HG02852 (cell line): ENCODE data around the gene ARFGAP1.

ENCODE experiments used
- ATAC-seq: cut with Tn5 transposase; IDR thresholded peaks from one replicate; pipeline ENCODE4 v1.9.1; 2021; ENCODE audit warnings: mild to moderate bottlenecking, moderate library complexity; ENCODE audit not compliant: unreplicated experiment

Gene ARFGAP1

GRCh38 chr20:63277466-63278272 lies 5.1 kb downstream of the ARFGAP1 start:
- ATAC-seq: no peak

GRCh38 chr20:63278661-63279060 lies 6.0 kb downstream of the ARFGAP1 start:
- no peak for ATAC-seq

- ATAC-seq: no peak
These were observed 7.3 kb downstream of the ARFGAP1 start for GRCh38 chr20:63279931-63280330.

GRCh38 chr20:63280371-63280770 lies 7.8 kb downstream of the ARFGAP1 start:
- ATAC-seq: no peak

- ATAC-seq: no peak
These were observed 8.4 kb downstream of the ARFGAP1 start for GRCh38 chr20:63280929-63281545.

GRCh38 chr20:63281742-63282665 lies 9.4 kb downstream of the ARFGAP1 start:
- no peak for ATAC-seq

DNA sequence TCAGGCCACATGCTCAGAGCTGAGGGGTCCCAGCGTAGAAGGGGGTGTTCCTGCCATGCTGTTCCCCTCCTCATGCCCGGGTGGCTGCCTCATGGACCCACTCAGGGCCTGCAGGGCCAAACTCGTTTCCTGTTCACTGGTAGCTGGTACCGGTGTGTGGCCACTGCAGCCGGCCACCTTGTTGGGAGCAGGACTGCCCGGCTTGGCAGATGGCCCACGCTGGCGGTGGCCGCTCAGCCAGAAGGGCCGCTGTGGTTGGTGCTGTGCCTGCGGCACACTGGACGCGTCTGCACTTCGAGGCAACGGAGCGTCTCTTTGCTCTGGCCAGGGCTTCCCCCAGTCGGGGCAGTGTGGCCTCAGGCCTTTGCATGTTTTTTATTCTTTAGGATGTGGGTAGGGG lies 10.3 kb downstream of the ARFGAP1 start:
- no peak for ATAC-seq

- ATAC-seq: no peak
These were observed 10.9 kb downstream of the ARFGAP1 start for GRCh38 chr20:63283397-63284082.

DNA sequence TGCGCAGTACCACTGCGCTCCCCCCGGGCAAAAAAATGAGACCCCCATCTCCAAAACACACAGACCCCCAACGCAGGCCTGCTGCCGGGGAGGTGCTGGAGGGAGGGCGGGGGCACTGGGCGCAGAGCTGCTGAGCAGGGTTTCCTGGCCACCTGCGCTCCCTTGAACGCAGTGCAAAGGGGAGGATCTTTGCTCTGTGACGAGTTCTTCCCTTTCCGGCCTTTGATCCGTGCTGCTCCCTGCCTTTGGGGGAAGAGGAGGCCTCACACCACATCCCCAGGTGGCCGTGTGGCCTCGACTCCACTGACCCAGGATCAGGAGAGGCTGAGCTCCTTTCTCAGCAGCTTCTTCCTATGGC lies 11.4 kb downstream of the ARFGAP1 start:
- no peak for ATAC-seq

DNA sequence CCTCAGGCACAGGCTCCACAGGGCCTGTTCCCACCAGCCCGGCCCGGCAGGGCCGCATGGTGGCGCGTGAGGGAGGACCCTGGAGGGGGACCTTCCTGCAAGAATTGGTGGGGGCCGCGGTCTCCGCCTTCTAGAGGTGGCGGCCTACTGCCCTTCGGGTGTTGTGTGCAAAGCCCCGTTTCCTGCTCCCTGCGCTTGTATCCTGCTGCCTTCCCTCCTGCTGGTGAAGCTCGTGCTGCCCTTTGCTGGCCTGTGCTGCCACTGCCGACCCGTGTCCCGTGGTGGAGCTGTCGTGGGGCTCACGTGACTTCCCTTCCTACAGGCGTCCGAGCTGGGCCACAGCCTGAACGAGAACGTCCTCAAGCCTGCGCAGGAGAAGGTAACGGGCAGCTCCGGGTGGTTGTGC lies 11.9 kb downstream of the ARFGAP1 start:
- no peak for ATAC-seq

GRCh38 chr20:63284981-63285524 lies 12.4 kb downstream of the ARFGAP1 start:
- no peak for ATAC-seq

- no peak for ATAC-seq
These were observed 13.3 kb downstream of the ARFGAP1 start for GRCh38 chr20:63285636-63286615.

DNA sequence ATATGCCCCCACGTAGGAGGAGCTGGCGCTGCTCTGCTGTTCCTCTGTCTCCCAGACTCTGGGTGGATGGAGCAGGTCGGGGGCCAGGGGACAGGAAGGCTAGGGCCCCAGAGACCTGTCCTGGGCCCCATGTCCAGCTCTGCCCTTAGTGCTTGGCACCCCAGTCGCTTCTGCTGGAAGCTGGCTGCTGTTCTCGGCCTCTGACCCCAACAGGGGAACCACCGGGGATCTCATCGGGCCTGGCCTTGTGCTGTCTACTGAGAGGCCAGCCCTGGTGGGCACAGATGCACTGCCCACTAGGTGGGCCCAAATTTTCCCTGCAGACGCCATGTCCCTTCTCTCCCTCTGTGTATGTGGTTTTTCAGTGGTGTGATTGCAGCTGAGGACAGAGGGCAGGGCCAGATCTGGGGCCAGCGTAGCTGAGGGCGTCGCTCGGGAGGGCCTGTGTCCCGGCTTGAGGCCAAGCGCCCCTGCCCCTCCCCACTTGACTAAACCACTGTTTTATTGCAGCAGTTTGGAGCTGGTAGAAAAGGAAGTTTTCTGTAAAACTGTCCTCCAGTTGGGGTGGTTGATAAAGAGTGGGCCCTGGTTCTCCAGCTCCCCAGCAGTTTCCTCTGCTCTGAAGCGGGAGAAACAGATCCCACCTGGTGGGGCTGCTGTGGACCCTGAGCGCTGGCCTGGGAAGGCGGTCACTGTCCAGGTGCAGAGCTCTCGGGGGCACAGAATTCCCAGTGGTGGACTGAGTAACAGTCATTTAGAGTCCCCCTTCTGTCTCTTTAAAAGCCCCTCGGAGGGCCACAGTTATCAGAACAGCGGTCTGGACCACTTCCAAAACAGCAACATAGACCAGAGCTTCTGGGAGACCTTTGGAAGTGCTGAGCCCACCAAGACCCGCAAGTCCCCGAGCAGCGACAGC lies 14.4 kb downstream of the ARFGAP1 start:
- ATAC-seq: no peak

GRCh38 chr20:63287697-63288580 lies 15.3 kb downstream of the ARFGAP1 start:
- ATAC-seq: no peak

GRCh38 chr20:63288581-63289251 lies 16.1 kb downstream of the ARFGAP1 start:
- ATAC-seq: no peak

DNA sequence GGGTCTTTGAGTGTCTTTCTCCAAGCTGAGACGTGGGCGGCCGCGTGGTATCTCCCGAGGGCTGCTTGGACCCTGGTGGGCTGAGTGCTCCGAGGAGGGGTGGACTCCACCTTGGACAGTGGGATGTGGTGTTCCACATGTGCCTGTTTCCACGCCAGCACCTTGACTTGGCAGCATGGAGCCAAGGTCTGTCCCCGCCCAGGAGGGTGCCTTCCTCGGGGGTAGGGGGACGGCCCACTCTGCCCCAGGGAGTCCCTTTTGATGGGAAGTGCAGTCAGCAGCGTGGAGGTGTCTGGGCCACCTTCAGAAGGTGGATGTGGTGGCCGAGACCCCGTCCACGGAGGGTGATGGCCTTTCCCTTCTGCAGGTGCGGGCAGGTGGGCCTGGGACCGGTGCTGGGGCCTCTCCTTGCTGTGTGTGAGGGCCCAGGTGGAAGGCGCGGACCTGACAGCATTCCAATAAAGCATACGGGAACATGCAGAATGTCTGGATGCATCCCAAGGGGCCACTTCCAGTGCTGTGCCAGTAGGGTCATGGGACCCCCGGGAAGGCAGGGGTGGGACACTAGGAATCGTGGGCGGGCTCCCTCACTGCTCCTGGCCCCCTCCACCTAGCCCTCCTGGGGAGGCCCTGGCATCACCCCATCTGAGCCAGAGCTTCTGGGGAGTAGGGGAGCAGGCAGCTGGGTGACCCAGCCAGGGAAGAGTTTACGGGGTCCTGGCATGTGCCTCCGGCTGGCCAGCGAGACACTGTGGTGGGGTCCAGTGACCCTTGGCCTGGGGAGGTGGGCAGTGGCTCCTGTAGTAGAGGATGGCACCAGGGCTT lies 16.9 kb downstream of the ARFGAP1 start:
- ATAC-seq: no peak
